ENCODE results near the gene PDSS1.
"Not testable (repeated sequence)": the region's sequence is repeated elsewhere in the genome, so short reads cannot be mapped to it uniquely, and the experiment has no call there.

PDSS1 gene

GRCh38 chr10:26697163-26697921, at the start of gene PDSS1:
TSS of gene PDSS1 (plus strand) at chr10:26697701. CDS start at chr10:26697712, 11 bp downstream.
- DNase-seq (ENCODE audit: low spot score) = peak; percentile 79

- DNase-seq (ENCODE audit: low spot score) = not testable (repeated sequence)
Measured at GRCh38 chr10:26648245-26648636, 49.3 kb upstream of the PDSS1 start.

GRCh38 chr10:26650406-26650805, 47.1 kb upstream of the PDSS1 start:
- DNase-seq (ENCODE audit: low spot score) = no peak

GRCh38 chr10:26651476-26651875, 46.0 kb upstream of the PDSS1 start:
- DNase-seq (ENCODE audit: low spot score) = not testable (repeated sequence)

GRCh38 chr10:26653004-26653403, 44.5 kb upstream of the PDSS1 start:
- DNase-seq (ENCODE audit: low spot score) = no peak

GRCh38 chr10:26655746-26656145, 41.8 kb upstream of the PDSS1 start:
- no peak for DNase-seq (ENCODE audit: low spot score)

- no peak for DNase-seq (ENCODE audit: low spot score)
Measured at GRCh38 chr10:26662864-26663263, 34.6 kb upstream of the PDSS1 start.

- DNase-seq (ENCODE audit: low spot score) = no peak
Measured at GRCh38 chr10:26665080-26666048, 32.1 kb upstream of the PDSS1 start.

- DNase-seq (ENCODE audit: low spot score) = no peak
Measured at GRCh38 chr10:26675873-26676257, 21.6 kb upstream of the PDSS1 start.

- DNase-seq (ENCODE audit: low spot score) = no peak
Measured at GRCh38 chr10:26679588-26679987, 17.9 kb upstream of the PDSS1 start.

GRCh38 chr10:26681076-26681475, 16.4 kb upstream of the PDSS1 start:
- no peak for DNase-seq (ENCODE audit: low spot score)

GRCh38 chr10:26681971-26682370, 15.5 kb upstream of the PDSS1 start:
- DNase-seq (ENCODE audit: low spot score) = not testable (repeated sequence)

- DNase-seq (ENCODE audit: low spot score) = no peak
Measured at GRCh38 chr10:26682931-26683330, 14.6 kb upstream of the PDSS1 start.

GRCh38 chr10:26684667-26685264, 12.7 kb upstream of the PDSS1 start:
- peak; percentile 7 for DNase-seq (ENCODE audit: low spot score)

- DNase-seq (ENCODE audit: low spot score) = no peak
Measured at GRCh38 chr10:26685441-26685840, 12.1 kb upstream of the PDSS1 start.

- DNase-seq (ENCODE audit: low spot score) = no peak
Measured at GRCh38 chr10:26689399-26689798, 8.1 kb upstream of the PDSS1 start.

- DNase-seq (ENCODE audit: low spot score) = no peak
Measured at GRCh38 chr10:26690731-26691475, 6.6 kb upstream of the PDSS1 start.

- DNase-seq (ENCODE audit: low spot score) = not testable (repeated sequence)
Measured at GRCh38 chr10:26694536-26694935, 3.0 kb upstream of the PDSS1 start.

GRCh38 chr10:26696786-26697162, 727 bp upstream of the PDSS1 start:
- no peak for DNase-seq (ENCODE audit: low spot score)

- no peak for DNase-seq (ENCODE audit: low spot score)
Measured at GRCh38 chr10:26697922-26698608, 564 bp downstream of the PDSS1 start.

GRCh38 chr10:26698909-26699308, 1.4 kb downstream of the PDSS1 start:
- no peak for DNase-seq (ENCODE audit: low spot score)

Measured in putamen (tissue), 1 donor.